IMR-90 (cell line): ENCODE results near the gene TUBGCP2. TPM values are rescaled to one million over a fixed set of nuclear protein-coding genes. Genes with fewer than 3 reads are reported as not detected.

Experiments
- ATAC-seq: fragments of 200-7000 bp; cut with Tn5 transposase; 2 replicates; pipeline ENCODE4 v1.9.1; 2020; ENCODE audit warnings: low read depth, mild to moderate bottlenecking, moderate library complexity
- BruUV-seq: library from RNA; stranded (reverse); fragments of 400-500 nt; replicated peaks from 2 replicates; lab custom pipeline; 2021; lab: Mats Ljungman, UMichigan
- CTCF ChIA-PET: fragments of 300-600 bp; formaldehyde crosslinking; extraction: SDS; loops from one replicate; lab custom pipeline; 2021; ENCODE audit warnings: antibody characterized with exemption; lab: Yijun Ruan, JAX
- POLR2A ChIA-PET: fragments of 300-600 bp; sonication (Branson Sonifier 250); formaldehyde crosslinking; loops from one replicate; lab custom pipeline; 2022; ENCODE audit warnings: antibody characterized with exemption; ENCODE audit not compliant: unreplicated experiment; lab: Charles Lee
- DNase-seq: peaks from one replicate; pipeline ENCODE4 v3.0.0; 2013
- H2AFZ ChIP-seq: replicated peaks from 2 replicates; pipeline ENCODE3; 2013; ENCODE audit warnings: low read length, mild to moderate bottlenecking; ENCODE audit not compliant: poor library complexity
- H2AK5ac ChIP-seq: 2 replicates; pipeline ENCODE4 v1.6.1; 2013; ENCODE audit warnings: low read depth, low read length, inconsistent platforms
- H2AK9ac ChIP-seq: replicated peaks from 2 replicates; pipeline ENCODE3; 2013; ENCODE audit warnings: mild to moderate bottlenecking, low read depth, low read length, moderate library complexity; ENCODE audit not compliant: poor library complexity
- H2BK120ac ChIP-seq: 2 replicates; pipeline ENCODE4 v1.6.1; 2013; ENCODE audit warnings: low read depth, low read length, inconsistent platforms
- H2BK15ac ChIP-seq: 3 replicates; pipeline ENCODE4 v1.6.1; 2013; ENCODE audit warnings: low read depth, low read length, inconsistent platforms
- H2BK20ac ChIP-seq: 2 replicates; pipeline ENCODE4 v1.6.1; 2013; ENCODE audit warnings: low read depth, mild to moderate bottlenecking, inconsistent platforms, low read length, moderate library complexity
- H2BK5ac ChIP-seq: 2 replicates; pipeline ENCODE4 v1.6.1; 2013; ENCODE audit warnings: mild to moderate bottlenecking, low read depth, low read length, inconsistent platforms; ENCODE audit not compliant: poor library complexity, severe bottlenecking
- H3K14ac ChIP-seq: replicated peaks from 2 replicates; pipeline ENCODE4 v1.6.1; 2013; ENCODE audit warnings: low read depth, low read length, inconsistent platforms
- H3K18ac ChIP-seq: 2 replicates; pipeline ENCODE4 v1.6.1; 2013; ENCODE audit warnings: low read depth, low read length, control low read depth
- H3K23ac ChIP-seq: 2 replicates; pipeline ENCODE4 v1.6.1; 2013; ENCODE audit warnings: low read depth, low read length, inconsistent platforms
- H3K27ac ChIP-seq: 2 replicates; pipeline ENCODE4 v1.5.1; 2013; ENCODE audit warnings: mild to moderate bottlenecking, control low read depth, low read length; ENCODE audit not compliant: insufficient read depth
- H3K27me3 ChIP-seq: 2 replicates; pipeline ENCODE4 v1.6.1; 2013; ENCODE audit warnings: low read length; ENCODE audit not compliant: control insufficient read depth, insufficient read depth
- H3K36me3 ChIP-seq: 2 replicates; pipeline ENCODE4 v1.6.1; 2013; ENCODE audit warnings: low read length, mixed read lengths; ENCODE audit not compliant: control insufficient read depth, insufficient read depth
- H3K4ac ChIP-seq: 2 replicates; pipeline ENCODE4 v1.6.1; 2013; ENCODE audit warnings: low read depth, low read length, inconsistent platforms
- H3K4me1 ChIP-seq: 2 replicates; pipeline ENCODE4 v1.6.1; 2013; ENCODE audit warnings: low read length, mixed read lengths; ENCODE audit not compliant: control insufficient read depth, insufficient read depth
- H3K4me2 ChIP-seq: 2 replicates; pipeline ENCODE4 v1.6.1; 2013; ENCODE audit warnings: low read depth, mild to moderate bottlenecking, control low read depth, low read length, moderate library complexity
- H3K4me3 ChIP-seq: 2 replicates; pipeline ENCODE4 v1.5.1; 2013; ENCODE audit warnings: low read depth, mild to moderate bottlenecking, control low read depth, low read length, moderate library complexity; ENCODE audit not compliant: insufficient read depth
- H3K56ac ChIP-seq: 2 replicates; pipeline ENCODE4 v1.6.1; 2013; ENCODE audit warnings: low read length, inconsistent platforms; ENCODE audit not compliant: insufficient read depth; ENCODE audit errors: extremely low read depth
- H3K79me1 ChIP-seq, 2 experiments: 2 replicates each; pipeline ENCODE4 v1.6.1; 2013; ENCODE audit warnings: low read length in 2 of 2, inconsistent platforms in 1 of 2, low read depth in 1 of 2
- H3K9ac ChIP-seq: 2 replicates; pipeline ENCODE4 v1.6.1; 2013; ENCODE audit warnings: low read depth, low read length, control low read depth
- H3K9me1 ChIP-seq: 2 replicates; pipeline ENCODE4 v1.6.1; 2013; ENCODE audit warnings: low read length, inconsistent platforms; ENCODE audit not compliant: insufficient read depth
- H3K9me3 ChIP-seq: 2 replicates; pipeline ENCODE4 v1.6.1; 2013; ENCODE audit warnings: low read length; ENCODE audit not compliant: control insufficient read depth, insufficient read depth
- H4K20me1 ChIP-seq: 2 replicates; pipeline ENCODE4 v1.6.1; 2013; ENCODE audit warnings: low read length, inconsistent platforms; ENCODE audit not compliant: insufficient read depth
- H4K5ac ChIP-seq: 2 replicates; pipeline ENCODE4 v1.6.1; 2013; ENCODE audit warnings: mild to moderate bottlenecking, low read depth, low read length, control low read depth
- H4K8ac ChIP-seq, 2 experiments: 2 replicates each; pipeline ENCODE4 v1.6.1; 2013; ENCODE audit warnings: low read depth in 2 of 2, low read length in 2 of 2, control low read depth in 1 of 2, inconsistent platforms in 1 of 2
- H4K91ac ChIP-seq: 2 replicates; pipeline ENCODE4 v1.6.1; 2013; ENCODE audit warnings: low read depth, low read length, inconsistent platforms; ENCODE audit not compliant: insufficient read depth
- BHLHE40 ChIP-seq: fragments of 150-350 bp; IDR thresholded peaks from 2 replicates; pipeline ENCODE4 v1.6.1; 2016; ENCODE audit warnings: mild to moderate bottlenecking, low read depth, low read length
- RAD21 ChIP-seq: IDR thresholded peaks from 2 replicates; pipeline ENCODE4 v1.6.1; 2012; ENCODE audit warnings: low read length, improper control_type of control experiment
- SMC3 ChIP-seq: fragments of 150-350 bp; IDR thresholded peaks from 2 replicates; pipeline ENCODE4 v1.6.1; 2016; ENCODE audit warnings: low read depth, mild to moderate bottlenecking, antibody characterized with exemption, low read length, moderate library complexity
- WGBS, 2 experiments: methylation state at CpG; one replicate each; pipeline versions ENCODE4 v1.1.5 to v1.1.7; 2013; ENCODE audit warnings: missing lambda C conversion rate in 2 of 2; ENCODE audit not compliant: insufficient read length in 1 of 2; ENCODE audit errors: extremely low coverage in 2 of 2; 5-methylcytosine and 5-hydroxymethylcytosine counted together
- dilution Hi-C: fragments of 300-500 bp; cut with HindIII; formaldehyde crosslinking; loops from one replicate; pipeline ENCODE4 v1.14.3; 2018; ENCODE audit warnings: low sequenced_read_pairs; ENCODE audit not compliant: unreplicated experiment
- in situ Hi-C: fragments of 300-500 bp; cut with MboI; formaldehyde crosslinking; loops from 3 replicates; pipeline ENCODE4 v1.14.3; 2019; ENCODE audit warnings: low sequenced_read_pairs, inconsistent platforms, mixed read lengths
- intact Hi-C: fragments of 100-400 bp; cut with micrococcal nuclease; formaldehyde crosslinking; loops from 2 replicates; pipeline ENCODE4 v1.10.0; 2022
- polyA plus RNA-seq, 3 experiments: library from polyadenylated mRNA; depleted of rRNA; stranded (reverse); fragments of >200 nt; gene quantifications; 2 replicates each; pipeline ENCODE4 v1.2.3, GENCODE V29; 2012; ENCODE audit warnings: low replicate concordance in 1 of 3
- total RNA-seq: library from RNA; depleted of rRNA; stranded (reverse); fragments of >200 nt; gene quantifications from 2 replicates; pipeline ENCODE4 v1.2.3, GENCODE V29; 2012
- TF ChIP-seq, protein P1 (sequence below): fragments of 150-350 bp; IDR thresholded peaks from 2 replicates; pipeline ENCODE4 v1.6.1; 2016; ENCODE audit warnings: low read depth, mild to moderate bottlenecking, low read length, moderate library complexity, borderline replicate concordance
- TF ChIP-seq, protein P2 (sequence below): conservative IDR thresholded peaks from 2 replicates; pipeline ENCODE4 v1.5.1; 2012; ENCODE audit warnings: mild to moderate bottlenecking, low read depth, low read length, improper control_type of control experiment

The TUBGCP2 gene
- total and polyA plus RNA-seq, 2 of the 4 experiments (the other 2 are of a cell fraction), result 48.1 to 72.6 TPM

DNA sequence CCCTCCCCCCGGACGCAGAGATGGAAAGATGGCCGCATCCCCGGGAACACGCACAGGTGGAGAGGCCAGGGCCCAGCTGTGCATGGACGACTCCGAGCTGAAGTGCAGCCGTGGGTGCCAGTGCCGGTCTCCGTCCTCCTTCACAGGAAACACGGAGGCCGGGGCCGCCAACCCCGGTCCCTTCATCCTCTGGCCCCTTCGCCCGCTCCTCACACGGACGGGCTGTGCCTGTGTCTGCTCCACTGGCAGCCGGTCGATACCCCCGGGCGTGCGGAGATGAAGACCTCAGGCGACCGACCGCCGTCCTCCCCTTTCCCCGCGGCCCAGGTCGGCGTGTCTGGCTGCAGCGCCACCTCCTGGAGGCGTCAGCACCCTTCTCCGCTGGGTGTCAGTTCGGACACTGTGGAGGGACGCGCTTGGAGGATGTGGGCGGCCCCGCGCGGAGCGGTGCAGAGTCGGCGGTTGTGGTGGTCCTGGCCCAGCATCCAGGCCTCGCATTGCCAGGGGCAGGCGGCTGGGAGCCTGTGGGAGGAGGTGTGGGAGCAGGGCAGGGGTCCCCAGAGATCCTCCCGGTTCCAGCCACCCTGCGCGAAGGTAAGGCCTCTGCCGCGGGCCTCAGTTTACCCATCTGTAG, 9.9 kb upstream of the TUBGCP2 start:
- no peak overlapping the region for H3K9ac ChIP-seq
- ATAC-seq (peak; percentile 98), DNase-seq (peak; percentile 36)
- no peak overlapping the region for H3K27ac ChIP-seq
- H2BK120ac ChIP-seq, result no peak overlapping the region
- POLR2A ChIA-PET, result no interaction called here
- no peaks in the 10 kb centered on the region for H3K9me3 ChIP-seq
- peak overlapping the region; percentile 76 for H3K4me2 ChIP-seq
- no peak overlapping the region for H2BK15ac ChIP-seq
- H3K18ac ChIP-seq, result no peak overlapping the region
- H2AK5ac ChIP-seq, result no peak overlapping the region
- H4K5ac ChIP-seq, result no peak overlapping the region
- no peaks in the 10 kb centered on the region for H4K20me1 ChIP-seq
- peak overlapping the region; percentile 40 for H3K4me3 ChIP-seq
- no peak overlapping the region for H3K23ac ChIP-seq
- CTCF ChIA-PET, result interaction anchor here (1.0 kb wide), 1 partner anchor 11 kb away, joined by 4 read pairs; no protein-coding TSS in a partner anchor
- H3K36me3 ChIP-seq, result no peaks in the 10 kb centered on the region
- in situ Hi-C loops (no loop called here), intact Hi-C loops (no loop called here), dilution Hi-C loops (no loop called here)
- no peak overlapping the region for H3K56ac ChIP-seq
- H2AFZ ChIP-seq, result peak overlapping the region; percentile 91
- H3K79me1 ChIP-seq, result no peaks in the 10 kb centered on the region
- no peaks in the 10 kb centered on the region for H3K4me1 ChIP-seq
- TF ChIP-seq SMC3 (peak; percentile 53), RAD21 (peak; percentile 55), BHLHE40 (0 out of 2 replicates have a peak, but pooled peaks have one; percentile 17)
- TF ChIP-seq, protein P1, sequence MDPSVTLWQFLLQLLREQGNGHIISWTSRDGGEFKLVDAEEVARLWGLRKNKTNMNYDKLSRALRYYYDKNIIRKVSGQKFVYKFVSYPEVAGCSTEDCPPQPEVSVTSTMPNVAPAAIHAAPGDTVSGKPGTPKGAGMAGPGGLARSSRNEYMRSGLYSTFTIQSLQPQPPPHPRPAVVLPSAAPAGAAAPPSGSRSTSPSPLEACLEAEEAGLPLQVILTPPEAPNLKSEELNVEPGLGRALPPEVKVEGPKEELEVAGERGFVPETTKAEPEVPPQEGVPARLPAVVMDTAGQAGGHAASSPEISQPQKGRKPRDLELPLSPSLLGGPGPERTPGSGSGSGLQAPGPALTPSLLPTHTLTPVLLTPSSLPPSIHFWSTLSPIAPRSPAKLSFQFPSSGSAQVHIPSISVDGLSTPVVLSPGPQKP, result no peak
- TF ChIP-seq, protein P2, sequence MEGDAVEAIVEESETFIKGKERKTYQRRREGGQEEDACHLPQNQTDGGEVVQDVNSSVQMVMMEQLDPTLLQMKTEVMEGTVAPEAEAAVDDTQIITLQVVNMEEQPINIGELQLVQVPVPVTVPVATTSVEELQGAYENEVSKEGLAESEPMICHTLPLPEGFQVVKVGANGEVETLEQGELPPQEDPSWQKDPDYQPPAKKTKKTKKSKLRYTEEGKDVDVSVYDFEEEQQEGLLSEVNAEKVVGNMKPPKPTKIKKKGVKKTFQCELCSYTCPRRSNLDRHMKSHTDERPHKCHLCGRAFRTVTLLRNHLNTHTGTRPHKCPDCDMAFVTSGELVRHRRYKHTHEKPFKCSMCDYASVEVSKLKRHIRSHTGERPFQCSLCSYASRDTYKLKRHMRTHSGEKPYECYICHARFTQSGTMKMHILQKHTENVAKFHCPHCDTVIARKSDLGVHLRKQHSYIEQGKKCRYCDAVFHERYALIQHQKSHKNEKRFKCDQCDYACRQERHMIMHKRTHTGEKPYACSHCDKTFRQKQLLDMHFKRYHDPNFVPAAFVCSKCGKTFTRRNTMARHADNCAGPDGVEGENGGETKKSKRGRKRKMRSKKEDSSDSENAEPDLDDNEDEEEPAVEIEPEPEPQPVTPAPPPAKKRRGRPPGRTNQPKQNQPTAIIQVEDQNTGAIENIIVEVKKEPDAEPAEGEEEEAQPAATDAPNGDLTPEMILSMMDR, result peak; percentile 79
- no peak overlapping the region for H2BK20ac ChIP-seq
- H3K27me3 ChIP-seq, result no peaks in the 10 kb centered on the region; the same call in 1 of the 2 replicates
- peak overlapping the region; percentile 89 for H2AK9ac ChIP-seq
- peaks cover 3% of the 10 kb centered on the region; the same call in 1 of the 2 replicates for H3K9me1 ChIP-seq
- H3K4ac ChIP-seq, result no peak overlapping the region
- BruUV-seq, result no TSS peak
- H4K8ac ChIP-seq, result no peak overlapping the region
- 27% methylated on average over 17 of the region's 51 CpGs; no CpG with 5 or more reads in 1 of the 2 experiments for WGBS, 2 experiments
- no peak overlapping the region for H4K91ac ChIP-seq
- no peak overlapping the region for H2BK5ac ChIP-seq
- no peak overlapping the region for H3K14ac ChIP-seq
